H1 (cell line): ENCODE results near the gene LENG9. TPM values are rescaled to one million over a fixed set of nuclear protein-coding genes. Genes with fewer than 3 reads are reported as not detected.

Source experiments
- CTCF ChIA-PET: fragments of 300-600 bp; sonication (Branson Sonifier 250); formaldehyde crosslinking; loops from one replicate; lab custom pipeline; 2021; ENCODE audit not compliant: partially characterized antibody; lab: Charles Lee
- POLR2A ChIA-PET: fragments of 300-600 bp; sonication (Branson Sonifier 250); formaldehyde crosslinking; loops from one replicate; lab custom pipeline; 2021; ENCODE audit warnings: inconsistent platforms; ENCODE audit not compliant: partially characterized antibody; lab: Charles Lee
- DNase-seq, 2 experiments: peaks; one replicate each; pipeline versions ENCODE4 v3.0.0 to v3.0.0-alpha.2; 2010 to 2022; ENCODE audit warnings: low spot score in 2 of 2, low read depth in 1 of 2, mixed read lengths in 1 of 2
- FAIRE-seq: peaks from 2 replicates; lab custom pipeline; 2011; peaks lifted over from hg19 to GRCh38; lab: Jason Lieb, UNC
- H2AFZ ChIP-seq: 2 replicates; pipeline ENCODE4 v1.8.1; 2012; ENCODE audit warnings: low read length, inconsistent platforms
- H2AK5ac ChIP-seq: 2 replicates; pipeline ENCODE4 v1.6.1; 2013; ENCODE audit warnings: low read depth, low read length
- H2BK120ac ChIP-seq: replicated peaks from 2 replicates; pipeline ENCODE3; 2013; ENCODE audit warnings: low read depth, low read length, inconsistent platforms
- H2BK12ac ChIP-seq: 2 replicates; pipeline ENCODE4 v1.6.1; 2013; ENCODE audit warnings: low read depth, low read length
- H2BK15ac ChIP-seq: 2 replicates; pipeline ENCODE4 v1.6.1; 2013; ENCODE audit warnings: low read length
- H2BK20ac ChIP-seq: 2 replicates; pipeline ENCODE4 v1.6.1; 2013; ENCODE audit warnings: low read length
- H2BK5ac ChIP-seq: 2 replicates; pipeline ENCODE4 v1.6.1; 2013; ENCODE audit warnings: low read depth, low read length
- H3K14ac ChIP-seq: 2 replicates; pipeline ENCODE4 v1.6.1; 2013; ENCODE audit warnings: inconsistent platforms; ENCODE audit not compliant: insufficient read length
- H3K18ac ChIP-seq: 2 replicates; pipeline ENCODE4 v1.6.1; 2013; ENCODE audit warnings: low read length; ENCODE audit errors: extremely low read depth
- H3K23ac ChIP-seq: 2 replicates; pipeline ENCODE4 v1.6.1; 2013; ENCODE audit warnings: inconsistent platforms; ENCODE audit not compliant: insufficient read length
- H3K23me2 ChIP-seq: 2 replicates; pipeline ENCODE4 v1.6.1; 2013; ENCODE audit warnings: low read depth, low read length
- H3K27ac ChIP-seq: 2 replicates; pipeline ENCODE4 v1.6.1; 2011; ENCODE audit warnings: low read depth, low read length, inconsistent platforms
- H3K27me3 ChIP-seq, 4 experiments: replicated peaks in 1 of 4; 1 replicate in 1 of 4; 2 replicates in 3 of 4; pipeline versions ENCODE4 v1.6.1 to v1.8.1; 2011 to 2013; ENCODE audit warnings: low read length in 3 of 4, mild to moderate bottlenecking in 3 of 4, inconsistent platforms in 2 of 4, mixed read lengths in 2 of 4, moderate library complexity in 1 of 4; ENCODE audit not compliant: control insufficient read depth in 3 of 4, insufficient read depth in 3 of 4; ENCODE audit errors: extremely low read depth in 1 of 4
- H3K36me3 ChIP-seq, 4 experiments: 2 replicates each; pipeline versions ENCODE4 v1.6.1 to v1.8.1; 2011 to 2013; ENCODE audit warnings: mild to moderate bottlenecking in 4 of 4, low read length in 3 of 4, moderate library complexity in 2 of 4, control low read depth in 1 of 4, inconsistent platforms in 1 of 4; ENCODE audit not compliant: insufficient read depth in 4 of 4, control insufficient read depth in 2 of 4
- H3K4ac ChIP-seq: replicated peaks from 2 replicates; pipeline ENCODE3; 2013; ENCODE audit warnings: low read length, low read depth, mixed read lengths, inconsistent platforms; ENCODE audit not compliant: insufficient read length
- H3K4me1 ChIP-seq, 4 experiments: replicated peaks in 1 of 4; 1 replicate in 1 of 4; 2 replicates in 3 of 4; pipeline versions ENCODE4 v1.6.1 to v1.8.1; 2011 to 2013; ENCODE audit warnings: low read length in 3 of 4, inconsistent platforms in 2 of 4, mixed read lengths in 1 of 4; ENCODE audit not compliant: insufficient read depth in 4 of 4, control insufficient read depth in 3 of 4
- H3K4me2 ChIP-seq, 2 experiments: 2 replicates each; pipeline versions ENCODE4 v1.6.1 to v1.8.1; 2011 to 2013; ENCODE audit warnings: low read depth in 2 of 2, low read length in 2 of 2, control low read depth in 1 of 2, inconsistent platforms in 1 of 2, mild to moderate bottlenecking in 1 of 2; ENCODE audit not compliant: insufficient read depth in 1 of 2
- H3K4me3 ChIP-seq, 4 experiments: fragments of 200-600, 300-600 bp in 1 of 4; sonication (generic), shearing (Covaris generic), sonication (Bioruptor Twin) in 1 of 4; 2 replicates each; pipeline versions ENCODE4 v1.5.1 to v1.8.1; 2011 to 2016; ENCODE audit warnings: low read length in 4 of 4, low read depth in 3 of 4, control low read depth in 2 of 4, inconsistent platforms in 2 of 4, mild to moderate bottlenecking in 2 of 4, mixed read lengths in 1 of 4, moderate library complexity in 1 of 4; ENCODE audit not compliant: insufficient read depth in 2 of 4; ENCODE audit errors: extremely low read depth in 1 of 4
- H3K56ac ChIP-seq: replicated peaks from 2 replicates; pipeline ENCODE3; 2013; ENCODE audit warnings: low read depth, mild to moderate bottlenecking, mixed read lengths, low read length, inconsistent platforms; ENCODE audit not compliant: insufficient read length
- H3K79me1 ChIP-seq: 2 replicates; pipeline ENCODE4 v1.6.1; 2013; ENCODE audit warnings: low read depth, low read length, control low read depth
- H3K79me2 ChIP-seq, 2 experiments: 2 replicates each; pipeline versions ENCODE4 v1.6.1 to v1.8.1; 2012 to 2013; ENCODE audit warnings: low read length in 2 of 2, mild to moderate bottlenecking in 2 of 2, inconsistent platforms in 1 of 2; ENCODE audit not compliant: insufficient read depth in 2 of 2, control insufficient read depth in 1 of 2
- H3K9ac ChIP-seq, 4 experiments: replicated peaks in 1 of 4; 1 replicate in 1 of 4; 2 replicates in 3 of 4; pipeline versions ENCODE4 v1.6.1 to v1.8.1; 2011 to 2013; ENCODE audit warnings: low read depth in 3 of 4, low read length in 3 of 4, control low read depth in 2 of 4, mild to moderate bottlenecking in 2 of 4, moderate library complexity in 2 of 4, inconsistent platforms in 1 of 4; ENCODE audit errors: extremely low read depth in 1 of 4
- H3K9me3 ChIP-seq, 2 experiments: 2 replicates each; pipeline versions ENCODE4 v1.6.1 to v1.8.1; 2012 to 2013; ENCODE audit warnings: mild to moderate bottlenecking in 2 of 2, moderate library complexity in 2 of 2, control low read depth in 1 of 2, inconsistent platforms in 1 of 2, low read depth in 1 of 2, low read length in 1 of 2, mixed read lengths in 1 of 2; ENCODE audit not compliant: insufficient read depth in 2 of 2
- H4K20me1 ChIP-seq, 2 experiments: replicated peaks in 1 of 2; 2 replicates each; pipeline versions ENCODE3 to v1.8.1; 2011 to 2013; ENCODE audit warnings: inconsistent platforms in 2 of 2, low read length in 2 of 2, mild to moderate bottlenecking in 1 of 2; ENCODE audit not compliant: insufficient read depth in 2 of 2, control insufficient read depth in 1 of 2
- H4K5ac ChIP-seq: 2 replicates; pipeline ENCODE4 v1.6.1; 2013; ENCODE audit warnings: low read length, low read depth, mixed read lengths, inconsistent platforms; ENCODE audit not compliant: insufficient read length
- H4K8ac ChIP-seq: 2 replicates; pipeline ENCODE4 v1.8.0; 2013; ENCODE audit warnings: mild to moderate bottlenecking, moderate library complexity, low read length, inconsistent platforms; ENCODE audit not compliant: insufficient read depth; ENCODE audit errors: extremely low read depth
- H4K91ac ChIP-seq: replicated peaks from 2 replicates; pipeline ENCODE3; 2013; ENCODE audit warnings: low read length, mixed read lengths, inconsistent platforms; ENCODE audit not compliant: insufficient read length
- BRCA1 ChIP-seq: IDR thresholded peaks from 2 replicates; pipeline ENCODE4 v1.6.1; 2012; ENCODE audit warnings: low read depth, low read length, improper control_type of control experiment
- CHD1 ChIP-seq: IDR thresholded peaks from 2 replicates; pipeline ENCODE4 v1.6.1; 2012; ENCODE audit warnings: low read depth, low read length, improper control_type of control experiment
- CTBP2 ChIP-seq: IDR thresholded peaks from 2 replicates; pipeline ENCODE4 v1.7.0; 2011; ENCODE audit warnings: borderline replicate concordance, mild to moderate bottlenecking, moderate library complexity, mixed read lengths, low read length; ENCODE audit not compliant: insufficient read depth, insufficient read length
- JUN ChIP-seq: IDR thresholded peaks from 2 replicates; pipeline ENCODE4 v1.6.1; 2011; ENCODE audit warnings: low read depth, mild to moderate bottlenecking, improper control_type of control experiment, low read length
- KDM5A ChIP-seq: fragments of 200-600 bp; IDR thresholded peaks from 2 replicates; pipeline ENCODE4 v1.7.1; 2012; ENCODE audit warnings: mild to moderate bottlenecking, low read length, inconsistent platforms, mixed read lengths
- POLR2AphosphoS5 ChIP-seq: IDR thresholded peaks from 2 replicates; pipeline ENCODE4 v1.6.1; 2011; ENCODE audit warnings: low read depth, low read length
- SAP30 ChIP-seq: fragments of 300-600 bp; sonication (generic); IDR thresholded peaks from 2 replicates; pipeline ENCODE4 v1.7.1; 2012; ENCODE audit warnings: low read length, moderate library complexity, mild to moderate bottlenecking, inconsistent platforms; ENCODE audit not compliant: insufficient read depth, insufficient replicate concordance
- SIRT6 ChIP-seq: IDR thresholded peaks from one replicate; pipeline ENCODE4 v1.7.1; 2012; ENCODE audit warnings: low read length, inconsistent platforms
- SP1 ChIP-seq: IDR thresholded peaks from 2 replicates; pipeline ENCODE4 v1.6.1; 2011; ENCODE audit warnings: low read depth, low read length
- TEAD4 ChIP-seq: IDR thresholded peaks from 2 replicates; pipeline ENCODE4 v1.6.1; 2012; ENCODE audit warnings: low read depth, low read length, inconsistent platforms, mixed read lengths
- WGBS, 2 experiments: shearing (Covaris generic) in 1 of 2; methylation state at CpG; one replicate each; pipeline versions ENCODE4 v1.1.6 to v1.1.7; 2013 to 2015; ENCODE audit warnings: low lambda C conversion rate in 2 of 2, mixed read lengths in 2 of 2, inconsistent platforms in 1 of 2, low coverage in 1 of 2, missing lambda C conversion rate in 1 of 2; ENCODE audit not compliant: insufficient replicate concordance in 2 of 2, insufficient coverage in 1 of 2, insufficient read length in 1 of 2; ENCODE audit errors: extremely low coverage in 1 of 2, missing lambda C conversion rate in 1 of 2; 5-methylcytosine and 5-hydroxymethylcytosine counted together
- polyA plus RNA-seq, 7 experiments: library from polyadenylated mRNA; depleted of rRNA in 3 of 7; stranded (reverse) in 5 of 7; unstranded in 2 of 7; fragments of >200 nt in 5 of 7; fragments of 200-250 nt in 2 of 7; gene quantifications; 1 replicate in 5 of 7; 2 replicates in 1 of 7; 4 replicates in 1 of 7; pipeline versions ENCODE4 v1.2.1 to v1.2.3, GENCODE V29; 2011 to 2013; ENCODE audit warnings: missing spikeins in 2 of 7, mixed read lengths in 2 of 7
- total RNA-seq: library from RNA; stranded (reverse); fragmentation: NEBNext Ultra II Directional; extraction: Animal tissue kit (Norgen Biotek cat#: 25700); gene quantifications from 2 replicates; pipeline ENCODE4 v1.2.1, GENCODE V29; 2021

Gene LENG9
- total and polyA plus RNA-seq, 2 of the 8 experiments (the other 6 are each of a cell fraction or from before 2014, with no cell fraction given) = 1.6 to 3.9 TPM

DNA sequence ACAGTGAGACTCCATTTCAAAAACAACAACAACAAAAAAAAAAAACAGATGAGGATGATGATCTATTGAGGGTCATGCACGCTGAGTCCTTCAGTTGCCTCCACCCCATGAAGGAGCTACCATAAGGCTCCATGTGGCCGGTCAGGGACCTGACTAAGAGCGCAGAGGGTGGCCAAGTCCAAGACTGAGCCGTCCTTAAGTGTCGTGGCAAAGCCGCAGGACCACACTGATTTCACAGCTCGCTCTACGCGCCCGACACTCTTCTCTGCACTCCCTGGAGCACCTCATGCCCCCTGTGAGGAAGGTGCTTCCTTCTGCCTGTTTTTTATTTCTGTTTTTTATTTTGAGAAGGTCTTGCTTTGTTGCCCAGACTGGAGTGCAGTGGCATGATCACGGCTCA, 36.0 kb downstream of the LENG9 start:
- Histone ChIP-seq H3K4me3 (no peak overlapping the region), H4K91ac (no peak overlapping the region), H3K79me1 (no peaks in the 10 kb centered on the region), H2BK20ac (no peak overlapping the region), H2AK5ac (no peak overlapping the region), H3K4me2 (no peak overlapping the region), H3K36me3 (peaks cover 2 to 22% (median 3%) of the 10 kb centered on the region in 4 experiments; a peak in 7 of 8 replicates), H3K79me2 (no peaks in the 10 kb centered on the region), H3K18ac (no peak overlapping the region), H3K27me3 (peaks cover 0 to 3% (median 1%) of the 10 kb centered on the region in 4 experiments; a peak in 2 of 7 replicates), H3K56ac (no peak overlapping the region), H2BK120ac (no peak overlapping the region), H2BK15ac (no peak overlapping the region), H2BK5ac (no peak overlapping the region), H3K4me1 (peaks cover 0 to 18% (median 4%) of the 10 kb centered on the region in 4 experiments; a peak in 5 of 7 replicates), H4K8ac (no peak overlapping the region), H4K5ac (no peak overlapping the region), H3K23me2 (peaks cover 2% of the 10 kb centered on the region), H3K9me3 (no peaks in the 10 kb centered on the region), H4K20me1 (peaks cover 7 to 12% of the 10 kb centered on the region in 2 experiments), H3K27ac (no peak overlapping the region), H3K9ac (no peak overlapping the region), H2AFZ (no peak overlapping the region), H2BK12ac (no peak overlapping the region), H3K4ac (no peak overlapping the region), H3K23ac (no peak overlapping the region), H3K14ac (no peak overlapping the region)
- no peak for FAIRE-seq
- CTCF ChIA-PET = interaction anchor here (1.2 to 7.2 kb wide), 5 partner anchors 11 to 36 kb away, joined by 3 to 42 read pairs (median 32); partner anchors contain the start of gene TTYH1
- DNase-seq = no peak
- 95% methylated on average over 11 of the region's 11 CpGs; no CpG with 5 or more reads in 1 of the 2 experiments for WGBS, 2 experiments
- POLR2A ChIA-PET = interaction anchor here (0.9 to 13.5 kb wide), 5 partner anchors 7 to 238 kb away, joined by 3 to 133 read pairs (median 5); partner anchors contain the start of genes LENG9 and MBOAT7
- no peak for TF ChIP-seq SIRT6
- no peak for TF ChIP-seq JUN
- no peak for TF ChIP-seq CHD1
- TF ChIP-seq TEAD4 = no peak
- no peak for TF ChIP-seq KDM5A
- TF ChIP-seq POLR2AphosphoS5 = no peak
- TF ChIP-seq SAP30 = no peak
- no peak for TF ChIP-seq BRCA1
- no peak for TF ChIP-seq CTBP2
- TF ChIP-seq SP1 = no peak
